ENCODE measurements around the gene SLC9A6. TPM values are rescaled to one million over a fixed set of nuclear protein-coding genes. Genes with fewer than 3 reads are reported as not detected.

The SLC9A6 gene
- total and polyA plus RNA-seq, 2 of the 8 experiments (the other 6 are each of a cell fraction or from before 2014, with no cell fraction given): 8.0 to 14.1 TPM

GRCh38 chrX:136059350-136059749, 74.1 kb downstream of the SLC9A6 start:
- H2AFZ ChIP-seq (ENCODE audit: low read length): no peak overlapping the region
- H3K23ac ChIP-seq (ENCODE audit: insufficient read length): no peak overlapping the region
- DNase-seq (ENCODE audit: low read depth in 1 of 2, low spot score in 2 of 2) (no peak), FAIRE-seq (no peak)
- no peaks in the 10 kb centered on the region for H3K79me2 ChIP-seq (ENCODE audit: control insufficient read depth in 1 of 2, insufficient read depth in 2 of 2, low read length in 2 of 2)
- no peak overlapping the region for H3K4ac ChIP-seq (replicated peaks; ENCODE audit: insufficient read length, low read depth, low read length)
- H3K36me3 ChIP-seq (ENCODE audit: control insufficient read depth in 2 of 4, insufficient read depth in 4 of 4, low read length in 3 of 4): no peaks in the 10 kb centered on the region
- H3K4me3 ChIP-seq (ENCODE audit: extremely low read depth in 1 of 4, insufficient read depth in 2 of 4, low read depth in 3 of 4, low read length in 4 of 4): no peak overlapping the region
- H3K79me1 ChIP-seq (ENCODE audit: low read depth, low read length): no peaks in the 10 kb centered on the region
- no peak overlapping the region for H3K18ac ChIP-seq (ENCODE audit: extremely low read depth, low read length)
- no peak overlapping the region for H2BK20ac ChIP-seq (ENCODE audit: low read length)
- WGBS, 2 experiments (ENCODE audit: extremely low coverage in 1 of 2, insufficient coverage in 1 of 2, insufficient read length in 1 of 2, insufficient replicate concordance in 2 of 2, low coverage in 1 of 2, low lambda C conversion rate in 2 of 2, missing lambda C conversion rate in 1 of 2): 95% methylated on average over 2 of the region's 2 CpGs; no CpG with 5 or more reads in 1 of the 2 experiments
- no peaks in the 10 kb centered on the region for H3K23me2 ChIP-seq (ENCODE audit: low read depth, low read length)
- ChIA-PET POLR2A (ENCODE audit: partially characterized antibody) (no interaction called here), CTCF (ENCODE audit: partially characterized antibody) (no interaction called here)
- H3K56ac ChIP-seq (replicated peaks; ENCODE audit: insufficient read length, low read depth, low read length): no peak overlapping the region
- no peak overlapping the region for H4K91ac ChIP-seq (replicated peaks; ENCODE audit: insufficient read length, low read length)
- no peaks in the 10 kb centered on the region for H4K20me1 ChIP-seq (replicated peaks in 1 of 2; ENCODE audit: control insufficient read depth in 1 of 2, insufficient read depth in 2 of 2, low read length in 2 of 2)
- no peaks in the 10 kb centered on the region for H3K9me3 ChIP-seq (ENCODE audit: insufficient read depth in 2 of 2, low read depth in 1 of 2, low read length in 1 of 2)
- no peak overlapping the region for H3K4me2 ChIP-seq (ENCODE audit: insufficient read depth in 1 of 2, low read depth in 2 of 2, low read length in 2 of 2)
- no peak overlapping the region for H2BK15ac ChIP-seq (ENCODE audit: low read length)
- no peak overlapping the region for H4K8ac ChIP-seq (ENCODE audit: extremely low read depth, insufficient read depth, low read length)
- no peak for TF ChIP-seq NRF1 (IDR thresholded peaks at IDR 0.05; ENCODE audit: low read depth, low read length)
- no peak for TF ChIP-seq GABPA (IDR thresholded peaks at IDR 0.05; ENCODE audit: borderline replicate concordance, insufficient read depth, low read length)
- TF ChIP-seq POLR2A (IDR thresholded peaks at IDR 0.05; ENCODE audit: control extremely low read depth in 1 of 2, low read depth in 2 of 2, low read length in 2 of 2): no peak
- TF ChIP-seq EP300 (IDR thresholded peaks at IDR 0.05; ENCODE audit: borderline replicate concordance in 1 of 2, low read depth in 2 of 2, low read length in 2 of 2): no peak
- no peak for TF ChIP-seq BACH1 (IDR thresholded peaks at IDR 0.05; ENCODE audit: low read length)
- TF ChIP-seq MAX (IDR thresholded peaks at IDR 0.05): no peak
- no peak overlapping the region for H2AK5ac ChIP-seq (ENCODE audit: low read depth, low read length)
- H3K27me3 ChIP-seq (replicated peaks in 1 of 4; ENCODE audit: control insufficient read depth in 3 of 4, extremely low read depth in 1 of 4, insufficient read depth in 3 of 4, low read length in 3 of 4): no peaks in the 10 kb centered on the region
- no peak overlapping the region for H3K14ac ChIP-seq (ENCODE audit: insufficient read length)
- no peak overlapping the region for H2BK120ac ChIP-seq (replicated peaks; ENCODE audit: low read depth, low read length)
- no peak overlapping the region for H3K9ac ChIP-seq (replicated peaks in 1 of 4; ENCODE audit: extremely low read depth in 1 of 4, low read depth in 3 of 4, low read length in 3 of 4)
- H2BK12ac ChIP-seq (ENCODE audit: low read depth, low read length): no peak overlapping the region
- no peak overlapping the region for H2BK5ac ChIP-seq (ENCODE audit: low read depth, low read length)
- H3K27ac ChIP-seq (ENCODE audit: low read depth, low read length): no peak overlapping the region
- no peaks in the 10 kb centered on the region for H3K4me1 ChIP-seq (replicated peaks in 1 of 4; ENCODE audit: control insufficient read depth in 3 of 4, insufficient read depth in 4 of 4, low read length in 3 of 4)
- no peak overlapping the region for H4K5ac ChIP-seq (ENCODE audit: insufficient read length, low read depth, low read length)
